Stomach (tissue), 9 donors: ENCODE measurements around the gene ALX3. TPM values are rescaled to one million over a fixed set of nuclear protein-coding genes. Genes with fewer than 3 reads are reported as not detected.

ENCODE experiments used
- DNase-seq, 2 donors: peaks; one replicate each; pipeline versions ENCODE4 v3.0.0 to v3.0.0-alpha.2; 2013 to 2019
- H3K27ac ChIP-seq, 5 donors: fragments of 200-600 bp in 4 of 5; sonication (generic) in 4 of 5; one replicate each; pipeline ENCODE4 v1.5.1; 2013 to 2019; ENCODE audit warnings: mild to moderate bottlenecking in 1 of 5, moderate library complexity in 1 of 5
- H3K27me3 ChIP-seq, 3 donors: fragments of 200-600 bp; sonication (generic); one replicate each; pipeline ENCODE4 v1.5.1; 2017 to 2019; ENCODE audit warnings: mixed run types in 1 of 3
- H3K36me3 ChIP-seq, 4 donors: fragments of 200-600 bp; sonication (generic); 1 replicate in 3 of 4; 2 replicates in 1 of 4; pipeline ENCODE4 v1.5.1; 2016 to 2019
- H3K4me1 ChIP-seq, 4 donors: fragments of 200-600 bp; sonication (generic); one replicate each; pipeline ENCODE4 v1.5.1; 2016 to 2019
- H3K4me3 ChIP-seq, 4 donors: fragments of 200-600 bp; sonication (generic) in 3 of 4; one replicate each; pipeline ENCODE4 v1.5.1; 2016 to 2019; ENCODE audit warnings: mild to moderate bottlenecking in 1 of 4
- H3K9me3 ChIP-seq, 4 donors: fragments of 200-600 bp; sonication (generic); one replicate each; pipeline ENCODE4 v1.5.1; 2016 to 2019
- EP300 ChIP-seq: sonication (generic); formaldehyde crosslinking; IDR thresholded peaks from one replicate; pipeline ENCODE4 v1.6.1; 2017; ENCODE audit warnings: antibody characterized with exemption
- POLR2A ChIP-seq, 4 donors: fragments of 450-650 bp; IDR thresholded peaks; one replicate each; pipeline ENCODE4 v1.6.1; 2016; ENCODE audit warnings: antibody characterized with exemption in 4 of 4, control low read depth in 2 of 4, mild to moderate bottlenecking in 1 of 4, moderate library complexity in 1 of 4
- POLR2AphosphoS5 ChIP-seq, 3 donors: sonication (generic); formaldehyde crosslinking; IDR thresholded peaks; one replicate each; pipeline ENCODE4 v1.6.1; 2016; ENCODE audit warnings: antibody characterized with exemption in 3 of 3
- WGBS, 5 donors: extraction: QIAGEN DNeasy Blood & Tissue Kit in 3 of 5; methylation state at CpG; one replicate each; pipeline versions ENCODE4 v1.1.5 to v1.1.7; 2013 to 2018; 5-methylcytosine and 5-hydroxymethylcytosine counted together
- intact Hi-C: fragments of 100-400 bp; cut with DNase I; formaldehyde crosslinking; loops from one replicate; pipeline ENCODE4 v1.15.1; 2023; ENCODE audit warnings: low total_unique reads
- polyA plus RNA-seq, 3 donors: library from polyadenylated mRNA; stranded (reverse); fragments of 200-250 nt; gene quantifications; one replicate each; pipeline ENCODE4 v1.2.3, GENCODE V29; 2013
- total RNA-seq, 5 donors: library from RNA; depleted of rRNA; stranded (reverse); fragments of >200 nt; gene quantifications; one replicate each; pipeline versions ENCODE4 v1.1.0 to v1.2.3, GENCODE V29; 2014 to 2016
- TF ChIP-seq, protein P1 (sequence below), 7 experiments: fragments of 450-650 bp in 4 of 7; fragments of 200-600 bp in 3 of 7; sonication (generic) in 3 of 7; IDR thresholded peaks; one replicate each; pipeline ENCODE4 v1.5.1; 2016 to 2019; ENCODE audit warnings: antibody characterized with exemption in 7 of 7, control low read depth in 2 of 7, mild to moderate bottlenecking in 1 of 7
- donor health status: healthy with polysubstance abuse.
- donor health status: Bipolar disorder and iron deficiency.
- donor health status: healthy.

The ALX3 gene
- total and polyA plus RNA-seq, 8 donors, result 0.08 TPM; not detected in 7

DNA sequence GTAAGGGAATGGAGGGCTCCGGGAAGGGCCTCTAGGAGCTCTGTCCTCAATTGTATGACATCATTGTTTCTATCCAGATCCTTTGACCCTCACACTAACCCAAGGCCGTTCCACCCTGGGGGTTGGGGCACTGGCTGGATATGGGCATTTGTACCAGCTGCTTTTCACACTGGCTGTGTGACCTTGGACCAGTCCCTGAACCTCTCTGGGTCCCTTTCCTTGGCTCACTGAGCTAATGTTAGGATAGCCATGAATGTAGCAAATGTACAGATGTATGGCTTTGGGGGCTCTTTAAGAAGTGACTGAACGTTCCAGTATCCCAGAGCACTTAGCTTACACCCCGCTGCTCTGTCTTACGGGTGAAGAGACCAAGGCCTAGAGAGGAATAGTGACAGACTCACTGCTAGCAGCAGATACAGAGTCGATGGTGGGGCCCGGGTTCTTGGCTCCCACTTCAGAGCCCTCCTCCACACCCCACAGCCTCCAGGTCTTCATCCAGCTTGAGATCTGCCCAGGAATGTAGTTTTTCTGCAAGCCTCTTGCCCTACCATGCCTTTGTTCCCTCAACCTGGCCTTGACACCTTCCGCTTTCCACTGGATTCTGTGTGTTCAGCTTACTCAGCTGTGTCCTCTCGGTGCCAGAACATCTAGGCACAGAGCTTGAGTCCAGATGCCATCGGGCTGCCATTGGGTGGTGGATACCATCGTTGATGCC lies 27.2 kb upstream of the ALX3 start:
- no peaks in the 10 kb centered on the region for H3K4me1 ChIP-seq
- no peak for DNase-seq
- H3K36me3 ChIP-seq, result no peaks in the 10 kb centered on the region
- intact Hi-C loops, result no loop called here
- TF ChIP-seq EP300 (no peak), POLR2AphosphoS5 (IDR thresholded peaks at IDR 0.05) (no peak), POLR2A (IDR thresholded peaks at IDR 0.05) (no peak)
- TF ChIP-seq, protein P1, sequence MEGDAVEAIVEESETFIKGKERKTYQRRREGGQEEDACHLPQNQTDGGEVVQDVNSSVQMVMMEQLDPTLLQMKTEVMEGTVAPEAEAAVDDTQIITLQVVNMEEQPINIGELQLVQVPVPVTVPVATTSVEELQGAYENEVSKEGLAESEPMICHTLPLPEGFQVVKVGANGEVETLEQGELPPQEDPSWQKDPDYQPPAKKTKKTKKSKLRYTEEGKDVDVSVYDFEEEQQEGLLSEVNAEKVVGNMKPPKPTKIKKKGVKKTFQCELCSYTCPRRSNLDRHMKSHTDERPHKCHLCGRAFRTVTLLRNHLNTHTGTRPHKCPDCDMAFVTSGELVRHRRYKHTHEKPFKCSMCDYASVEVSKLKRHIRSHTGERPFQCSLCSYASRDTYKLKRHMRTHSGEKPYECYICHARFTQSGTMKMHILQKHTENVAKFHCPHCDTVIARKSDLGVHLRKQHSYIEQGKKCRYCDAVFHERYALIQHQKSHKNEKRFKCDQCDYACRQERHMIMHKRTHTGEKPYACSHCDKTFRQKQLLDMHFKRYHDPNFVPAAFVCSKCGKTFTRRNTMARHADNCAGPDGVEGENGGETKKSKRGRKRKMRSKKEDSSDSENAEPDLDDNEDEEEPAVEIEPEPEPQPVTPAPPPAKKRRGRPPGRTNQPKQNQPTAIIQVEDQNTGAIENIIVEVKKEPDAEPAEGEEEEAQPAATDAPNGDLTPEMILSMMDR (IDR thresholded peaks at IDR 0.05), result no peak
- WGBS, 5 donors, result 77 to 87% (median 79%) methylated on average over 11 of the region's 11 CpGs
- no peaks in the 10 kb centered on the region for H3K9me3 ChIP-seq
- H3K4me3 ChIP-seq, result no peak overlapping the region
- peaks cover 0 to 51% (median 0%) of the 10 kb centered on the region in 3 donors for H3K27me3 ChIP-seq
- no peak overlapping the region for H3K27ac ChIP-seq

DNA sequence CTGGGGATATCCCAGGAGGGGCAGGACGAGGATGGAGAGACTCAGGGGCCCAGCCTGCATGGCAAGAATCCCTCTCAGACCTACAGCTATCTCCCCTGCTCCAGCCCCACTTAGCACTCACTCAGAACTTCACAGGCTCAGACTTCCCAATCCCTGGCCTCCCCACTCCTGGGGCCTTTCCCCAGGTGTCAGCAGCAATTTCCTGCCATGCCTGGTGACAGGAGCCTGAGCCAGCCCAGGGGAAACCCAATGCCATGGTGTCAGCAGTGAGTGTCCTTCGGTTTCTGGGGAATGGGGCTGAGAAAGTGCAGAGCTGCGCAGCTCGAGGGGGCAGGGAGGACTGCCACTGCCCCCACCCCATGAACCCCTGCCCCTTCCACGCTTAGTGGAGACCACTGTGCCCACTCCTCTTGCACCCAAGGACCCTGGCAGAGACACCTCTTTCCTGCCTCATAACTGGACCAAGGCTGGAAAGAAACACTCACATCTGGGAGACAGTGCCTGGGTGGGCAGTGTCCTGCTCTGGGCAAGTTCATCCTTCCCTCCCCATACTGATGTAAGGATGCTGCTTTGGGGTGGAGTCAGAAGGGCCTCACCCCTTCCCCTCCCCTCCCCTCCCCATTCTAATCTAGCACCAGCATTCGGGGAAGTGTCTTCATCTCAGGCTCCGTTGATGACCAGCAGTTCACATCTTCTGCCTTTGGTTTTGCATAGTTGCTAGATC lies 24.6 kb upstream of the ALX3 start:
- DNase-seq, result no peak
- intact Hi-C loops, result no loop called here
- Histone ChIP-seq H3K27ac (no peak overlapping the region), H3K27me3 (peaks cover 0 to 49% (median 0%) of the 10 kb centered on the region in 3 donors), H3K9me3 (no peaks in the 10 kb centered on the region), H3K4me1 (no peaks in the 10 kb centered on the region), H3K36me3 (no peaks in the 10 kb centered on the region), H3K4me3 (no peak overlapping the region)
- TF ChIP-seq POLR2A (IDR thresholded peaks at IDR 0.05), result no peak
- TF ChIP-seq, protein P1 (IDR thresholded peaks at IDR 0.05), result no peak
- TF ChIP-seq EP300, result no peak
- no peak for TF ChIP-seq POLR2AphosphoS5 (IDR thresholded peaks at IDR 0.05)
- WGBS, 5 donors, result 34 to 59% (median 52%) methylated on average over 3 to 7 of the region's 7 CpGs

- Histone ChIP-seq H3K9me3 (no peaks in the 10 kb centered on the region), H3K27me3 (peaks cover 0 to 51% (median 0%) of the 10 kb centered on the region in 3 donors), H3K27ac (no peak overlapping the region), H3K36me3 (no peaks in the 10 kb centered on the region), H3K4me3 (no peak overlapping the region), H3K4me1 (peaks cover 0 to 6% (median 0%) of the 10 kb centered on the region in 4 donors)
- no peak for DNase-seq
- intact Hi-C loops, result no loop called here
- TF ChIP-seq, protein P1 (IDR thresholded peaks at IDR 0.05), result no peak
- TF ChIP-seq EP300 (no peak), POLR2AphosphoS5 (IDR thresholded peaks at IDR 0.05) (no peak), POLR2A (IDR thresholded peaks at IDR 0.05) (no peak)
- 65 to 86% (median 82%) methylated on average over 2 of the region's 2 CpGs for WGBS, 5 donors
Measured at GRCh38 chr1:110092991-110093390, 22.5 kb upstream of the ALX3 start.

DNA sequence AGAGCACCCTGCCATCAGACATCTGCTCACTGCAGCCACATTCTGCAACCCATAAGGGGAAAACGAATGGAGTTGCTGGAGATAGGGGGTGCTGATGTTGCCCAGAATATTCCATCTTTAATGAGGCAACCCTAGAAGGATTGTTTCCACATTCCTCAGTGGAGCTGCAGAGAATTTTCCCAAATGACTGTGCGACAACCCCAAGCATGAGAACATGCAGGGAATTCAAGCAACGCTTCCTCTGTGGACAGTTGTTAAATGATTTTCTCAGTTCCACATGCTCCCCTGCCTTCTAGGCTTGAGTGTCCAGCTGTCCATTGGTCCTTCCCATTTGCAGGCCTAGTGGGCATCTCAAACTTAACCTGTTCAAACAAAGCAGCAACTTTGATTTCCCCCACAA lies 21.3 kb upstream of the ALX3 start:
- no peak for TF ChIP-seq POLR2A (IDR thresholded peaks at IDR 0.05)
- no peak for TF ChIP-seq EP300
- TF ChIP-seq, protein P1 (IDR thresholded peaks at IDR 0.05), result no peak
- TF ChIP-seq POLR2AphosphoS5 (IDR thresholded peaks at IDR 0.05), result no peak
- Histone ChIP-seq H3K27me3 (peaks cover 0 to 39% (median 0%) of the 10 kb centered on the region in 3 donors), H3K9me3 (no peaks in the 10 kb centered on the region), H3K36me3 (no peaks in the 10 kb centered on the region), H3K27ac (no peak overlapping the region), H3K4me3 (no peak overlapping the region), H3K4me1 (peaks cover 0 to 9% (median 0%) of the 10 kb centered on the region in 4 donors)
- 62 to 70% (median 68%) methylated on average over 3 of the region's 3 CpGs for WGBS, 5 donors
- intact Hi-C loops, result no loop called here
- no peak for DNase-seq
